BLaER1 (cell line): ENCODE data around the gene ELAVL2.

Source experiments
- H3K27ac ChIP-seq: shearing (Covaris generic); formaldehyde crosslinking; 2 replicates; pipeline ENCODE4 v1.8.1; 2022
- H3K27me3 ChIP-seq: shearing (Covaris generic); formaldehyde crosslinking; 2 replicates; pipeline ENCODE4 v1.8.1; 2022
- H3K36me3 ChIP-seq: shearing (Covaris generic); formaldehyde crosslinking; 2 replicates; pipeline ENCODE4 v1.8.1; 2022
- H3K4me1 ChIP-seq: shearing (Covaris generic); formaldehyde crosslinking; 2 replicates; pipeline ENCODE4 v1.8.1; 2022
- H3K4me2 ChIP-seq: shearing (Covaris generic); formaldehyde crosslinking; 2 replicates; pipeline ENCODE4 v1.8.1; 2022
- H3K4me3 ChIP-seq: shearing (Covaris generic); formaldehyde crosslinking; 2 replicates; pipeline ENCODE4 v1.8.1; 2022
- H3K9ac ChIP-seq: shearing (Covaris generic); formaldehyde crosslinking; 2 replicates; pipeline ENCODE4 v1.8.1; 2022
- H3K9me3 ChIP-seq: shearing (Covaris generic); formaldehyde crosslinking; 2 replicates; pipeline ENCODE4 v1.8.1; 2022
- H4K20me1 ChIP-seq: shearing (Covaris generic); formaldehyde crosslinking; 2 replicates; pipeline ENCODE4 v1.8.1; 2022
- Cebpa-rat ChIP-seq: shearing (Covaris generic); IDR thresholded peaks from 2 replicates; pipeline ENCODE4 v1.8.1; 2022

Gene ELAVL2

DNA sequence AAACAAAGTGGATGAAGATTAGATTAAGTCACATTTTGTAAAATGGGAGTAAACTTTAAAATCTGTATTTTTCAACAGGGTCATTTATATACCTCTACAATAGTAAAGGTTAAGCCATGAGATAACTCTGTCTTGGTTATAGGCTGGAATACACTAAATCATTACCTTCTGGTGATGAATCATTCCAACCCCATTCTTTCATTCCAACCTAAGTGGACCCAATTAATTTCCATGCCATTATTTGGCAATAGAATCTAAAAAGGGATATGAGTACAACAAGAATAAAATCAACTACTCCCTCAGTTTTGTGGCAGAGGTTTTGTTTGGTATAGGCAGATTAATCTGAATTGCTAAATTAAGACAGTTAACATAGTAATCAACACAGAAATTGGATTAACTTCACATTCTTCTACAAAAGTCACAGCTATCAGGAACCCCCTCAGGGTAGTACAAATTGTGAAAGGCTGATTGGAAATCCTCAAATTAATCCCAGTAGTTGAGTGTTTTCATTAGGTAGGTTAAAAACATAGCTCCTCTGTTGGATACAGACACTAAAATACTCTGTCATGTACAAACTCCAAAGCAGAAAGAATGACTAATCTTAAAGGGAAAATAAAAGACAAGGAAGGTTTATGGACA, 54.2 kb downstream of the ELAVL2 start:
- Histone ChIP-seq H3K9me3 (no peaks in the 10 kb centered on the region), H3K9ac (no peak overlapping the region), H3K27me3 (no peaks in the 10 kb centered on the region), H3K4me2 (no peak overlapping the region), H3K4me3 (no peak overlapping the region), H3K27ac (no peak overlapping the region), H3K36me3 (no peaks in the 10 kb centered on the region), H4K20me1 (no peaks in the 10 kb centered on the region), H3K4me1 (no peaks in the 10 kb centered on the region)
- no peak for TF ChIP-seq Cebpa-rat

DNA sequence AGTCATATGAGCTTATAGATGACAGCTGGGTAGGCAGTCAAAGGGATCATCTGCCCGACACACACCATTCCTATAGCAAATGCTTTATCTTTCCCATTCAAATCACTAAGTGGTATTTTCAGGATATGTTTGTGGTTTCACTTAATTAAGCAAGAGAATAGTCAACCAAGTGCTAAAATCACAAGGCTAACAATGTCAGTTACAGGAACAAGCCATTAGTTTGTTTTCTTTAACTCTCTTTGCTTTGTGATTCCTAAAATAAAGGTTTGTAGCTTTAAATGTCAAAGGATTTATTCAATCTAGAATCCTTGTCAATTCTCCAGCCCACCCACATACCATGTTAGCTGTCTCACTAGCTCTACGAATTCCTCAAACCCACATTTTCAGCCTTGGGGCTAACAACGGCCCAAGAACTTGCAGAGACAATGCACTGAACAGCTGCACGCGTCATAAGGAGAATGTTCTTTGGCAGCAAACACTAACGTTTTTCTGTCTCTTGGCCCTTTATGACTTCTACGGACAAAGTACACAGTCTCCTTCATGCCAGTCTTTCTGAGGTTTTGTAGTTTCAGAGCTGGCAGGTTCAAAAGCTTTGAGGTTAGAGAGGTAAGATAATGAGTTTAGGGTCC, 56.6 kb downstream of the ELAVL2 start:
- no peaks in the 10 kb centered on the region for H3K4me1 ChIP-seq
- H3K27ac ChIP-seq: no peak overlapping the region

DNA sequence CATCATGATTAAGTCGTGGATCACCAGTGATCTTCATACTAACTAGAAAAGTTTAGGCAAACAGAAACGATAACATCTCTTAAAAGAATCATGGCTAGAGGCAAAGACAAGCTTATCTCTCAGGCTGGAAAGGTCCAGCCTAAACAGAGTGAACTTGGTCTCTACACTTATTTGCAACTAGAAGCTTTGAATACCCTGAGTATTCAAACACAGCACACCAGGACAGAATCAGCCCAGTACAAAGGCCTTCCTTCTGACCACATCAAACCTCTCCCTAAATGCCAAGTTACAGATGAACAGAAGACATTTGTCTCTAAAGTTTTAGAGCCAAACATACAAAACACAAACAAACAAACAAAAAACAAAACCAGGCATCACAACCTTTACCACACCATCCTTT, 57.2 kb downstream of the ELAVL2 start:
- H3K27ac ChIP-seq: no peak overlapping the region
- H3K9ac ChIP-seq: no peak overlapping the region
- H4K20me1 ChIP-seq: no peaks in the 10 kb centered on the region
- H3K36me3 ChIP-seq: no peaks in the 10 kb centered on the region
- no peak overlapping the region for H3K4me3 ChIP-seq
- no peak overlapping the region for H3K4me2 ChIP-seq
- no peaks in the 10 kb centered on the region for H3K4me1 ChIP-seq
- no peaks in the 10 kb centered on the region for H3K9me3 ChIP-seq
- H3K27me3 ChIP-seq: no peaks in the 10 kb centered on the region
- no peak for TF ChIP-seq Cebpa-rat

More for the DNA sequence above, 56.6 kb downstream of the ELAVL2 start:
- Histone ChIP-seq H3K4me3 (no peak overlapping the region), H3K4me2 (no peak overlapping the region), H3K9ac (no peak overlapping the region), H3K27me3 (no peaks in the 10 kb centered on the region), H3K9me3 (no peaks in the 10 kb centered on the region), H4K20me1 (no peaks in the 10 kb centered on the region), H3K36me3 (no peaks in the 10 kb centered on the region)
- no peak for TF ChIP-seq Cebpa-rat

DNA sequence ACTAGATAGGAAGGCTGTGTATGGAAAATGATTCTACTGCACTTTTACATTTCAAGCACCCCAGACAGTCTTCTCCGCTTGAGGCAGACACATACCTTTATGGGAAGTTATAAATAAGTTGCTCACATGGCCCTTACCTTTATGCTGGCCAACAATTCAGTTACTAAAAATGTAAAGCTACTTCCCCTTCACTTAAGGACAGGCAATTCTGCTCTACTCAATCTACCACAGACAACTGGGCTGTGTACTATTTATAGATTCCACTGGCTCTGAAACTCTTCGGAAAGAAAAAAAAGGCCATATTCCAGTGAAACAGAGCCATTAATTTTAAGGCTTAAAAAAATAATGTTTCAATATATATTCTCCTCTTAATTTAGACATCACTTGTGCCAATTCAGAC, 59.4 kb downstream of the ELAVL2 start:
- Histone ChIP-seq H3K9me3 (no peaks in the 10 kb centered on the region), H3K27ac (no peak overlapping the region), H3K9ac (no peak overlapping the region), H3K36me3 (no peaks in the 10 kb centered on the region), H3K4me3 (no peak overlapping the region), H3K4me1 (no peaks in the 10 kb centered on the region), H4K20me1 (no peaks in the 10 kb centered on the region), H3K4me2 (no peak overlapping the region), H3K27me3 (no peaks in the 10 kb centered on the region)
- no peak for TF ChIP-seq Cebpa-rat

DNA sequence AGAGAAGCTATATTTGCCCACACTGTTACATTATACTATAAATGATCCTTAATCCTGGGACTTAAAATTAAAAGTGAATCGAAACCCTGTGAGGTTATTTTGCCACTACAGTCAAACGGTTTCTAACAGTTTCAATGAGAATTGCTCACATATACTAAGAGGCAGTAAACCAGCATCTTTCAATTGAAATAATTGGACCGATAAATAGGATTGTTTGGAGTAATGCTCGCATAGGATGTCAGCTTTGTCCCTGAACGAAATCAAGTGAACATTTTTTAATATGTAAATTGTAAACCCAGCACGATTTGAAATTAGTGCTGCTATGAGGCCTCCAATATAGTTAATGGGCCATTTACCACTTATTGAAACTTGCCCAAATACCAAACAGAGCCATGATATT, 60.5 kb downstream of the ELAVL2 start:
- Histone ChIP-seq H3K4me1 (no peaks in the 10 kb centered on the region), H3K9me3 (no peaks in the 10 kb centered on the region), H3K4me3 (no peak overlapping the region), H3K27me3 (no peaks in the 10 kb centered on the region), H3K27ac (no peak overlapping the region), H3K36me3 (no peaks in the 10 kb centered on the region), H3K9ac (no peak overlapping the region), H4K20me1 (no peaks in the 10 kb centered on the region), H3K4me2 (no peak overlapping the region)
- no peak for TF ChIP-seq Cebpa-rat

DNA sequence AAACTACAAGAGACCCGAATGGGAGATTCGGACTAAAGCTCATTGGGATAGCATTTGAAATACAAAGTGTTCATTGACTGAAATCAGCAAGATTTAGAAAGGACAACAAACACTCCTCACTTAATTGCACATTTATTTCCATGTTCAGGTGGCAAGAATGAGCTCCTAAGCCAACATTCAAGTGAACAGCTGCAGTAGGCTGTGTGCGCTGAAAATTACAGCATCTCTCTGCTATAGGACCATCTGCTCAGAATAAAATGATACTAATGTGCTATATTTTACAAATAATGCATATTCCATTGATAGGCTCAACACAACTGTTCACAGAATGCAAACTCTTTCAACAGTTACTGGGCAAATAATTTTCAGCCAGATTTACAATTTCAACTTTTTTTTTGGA, 61.8 kb downstream of the ELAVL2 start:
- Histone ChIP-seq H3K9ac (no peak overlapping the region), H3K27ac (no peak overlapping the region), H3K9me3 (no peaks in the 10 kb centered on the region), H3K4me3 (no peak overlapping the region), H3K36me3 (no peaks in the 10 kb centered on the region), H3K27me3 (no peaks in the 10 kb centered on the region), H3K4me2 (no peak overlapping the region), H4K20me1 (no peaks in the 10 kb centered on the region), H3K4me1 (no peaks in the 10 kb centered on the region)
- TF ChIP-seq Cebpa-rat: no peak

DNA sequence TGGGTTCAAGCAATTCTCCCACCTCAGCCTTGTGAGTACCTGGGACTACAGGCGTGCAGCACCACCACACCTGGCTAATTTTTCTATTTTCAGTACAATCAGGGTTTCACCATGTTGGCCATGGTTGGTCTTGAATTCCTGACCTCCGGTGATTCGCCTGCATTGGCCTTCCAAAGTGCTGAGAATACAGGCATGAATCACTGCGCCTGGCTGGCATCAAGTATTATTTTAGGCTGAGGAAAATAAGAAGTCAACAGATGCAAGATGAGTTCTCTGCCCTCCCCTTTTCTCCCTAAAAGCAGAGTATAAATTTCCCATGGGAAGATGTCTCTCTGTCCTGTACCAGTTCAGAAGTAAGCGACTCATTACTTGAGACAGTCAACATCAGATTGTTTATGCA, 71.5 kb downstream of the ELAVL2 start:
- no peaks in the 10 kb centered on the region for H3K4me1 ChIP-seq
- H4K20me1 ChIP-seq: no peaks in the 10 kb centered on the region
- no peaks in the 10 kb centered on the region for H3K36me3 ChIP-seq
- no peak for TF ChIP-seq Cebpa-rat
- no peaks in the 10 kb centered on the region for H3K9me3 ChIP-seq
- no peaks in the 10 kb centered on the region for H3K27me3 ChIP-seq
- H3K27ac ChIP-seq: no peak overlapping the region
- no peak overlapping the region for H3K4me3 ChIP-seq
- no peak overlapping the region for H3K4me2 ChIP-seq
- H3K9ac ChIP-seq: no peak overlapping the region

DNA sequence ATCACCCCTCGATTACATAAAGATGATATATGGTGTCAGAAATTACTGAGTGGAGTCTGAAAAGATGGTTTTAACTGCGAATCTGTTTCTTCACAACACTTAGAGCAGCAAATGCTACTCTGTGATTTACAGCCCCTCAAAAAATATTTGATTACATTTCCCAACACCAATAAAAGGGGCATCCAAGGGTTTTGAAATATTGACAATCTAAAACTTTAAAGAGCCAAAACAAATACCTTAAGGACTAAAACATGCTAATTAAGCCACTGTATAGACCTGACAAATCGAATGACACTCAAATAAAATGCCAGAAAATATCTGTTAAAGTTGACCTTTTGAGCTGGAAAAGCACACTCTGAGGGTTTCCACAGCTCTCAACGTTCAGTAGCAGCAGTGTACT, 73.2 kb downstream of the ELAVL2 start:
- Histone ChIP-seq H3K4me2 (no peak overlapping the region), H3K9ac (no peak overlapping the region), H3K27me3 (no peaks in the 10 kb centered on the region), H3K4me1 (no peaks in the 10 kb centered on the region), H3K36me3 (no peaks in the 10 kb centered on the region), H3K9me3 (no peaks in the 10 kb centered on the region), H4K20me1 (no peaks in the 10 kb centered on the region), H3K4me3 (no peak overlapping the region), H3K27ac (no peak overlapping the region)
- no peak for TF ChIP-seq Cebpa-rat

DNA sequence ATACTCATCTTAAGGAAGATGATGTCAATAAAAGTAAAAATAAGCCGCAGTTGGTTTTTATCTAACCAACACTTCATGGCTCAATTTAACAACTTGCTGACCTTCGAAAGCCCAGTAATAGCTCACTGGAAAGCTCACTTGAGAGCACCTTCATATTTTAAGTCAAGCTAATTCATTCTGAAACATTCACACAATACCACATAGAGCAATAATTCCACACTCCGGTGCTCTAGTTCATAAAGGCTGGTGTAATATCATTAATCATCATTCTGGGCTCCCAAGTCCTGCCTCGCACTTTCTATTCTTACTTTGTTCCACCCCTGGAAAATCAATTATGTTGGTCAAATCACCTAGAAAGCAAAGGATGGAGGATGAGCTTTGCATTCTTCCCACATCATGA, 74.4 kb downstream of the ELAVL2 start:
- no peaks in the 10 kb centered on the region for H4K20me1 ChIP-seq

DNA sequence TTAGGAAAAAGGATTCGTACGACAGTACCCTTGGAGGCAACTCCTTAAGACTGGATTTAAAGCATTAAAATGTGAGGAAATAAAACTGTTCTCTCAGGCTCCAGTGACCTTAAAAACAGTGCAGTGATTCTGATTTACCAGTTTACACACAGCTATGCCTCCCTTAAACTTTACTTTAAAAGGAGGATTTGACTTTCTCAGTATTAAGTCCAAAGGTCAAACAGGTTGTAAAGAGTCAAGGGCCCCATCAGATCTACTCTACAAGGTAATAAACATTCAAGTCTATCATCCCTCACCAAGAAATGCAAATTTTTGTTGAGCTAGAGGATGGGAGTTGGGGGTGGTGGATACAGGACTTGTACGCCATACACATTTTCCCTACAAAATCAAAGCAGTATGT, 75.2 kb downstream of the ELAVL2 start:
- H3K27me3 ChIP-seq: no peaks in the 10 kb centered on the region
- TF ChIP-seq Cebpa-rat: no peak
- H3K4me1 ChIP-seq: no peaks in the 10 kb centered on the region
- no peak overlapping the region for H3K9ac ChIP-seq
- no peaks in the 10 kb centered on the region for H4K20me1 ChIP-seq
- H3K27ac ChIP-seq: no peak overlapping the region
- H3K9me3 ChIP-seq: no peaks in the 10 kb centered on the region
- H3K36me3 ChIP-seq: no peaks in the 10 kb centered on the region
- H3K4me3 ChIP-seq: no peak overlapping the region
- no peak overlapping the region for H3K4me2 ChIP-seq

More for the DNA sequence above, 74.4 kb downstream of the ELAVL2 start:
- H3K36me3 ChIP-seq: no peaks in the 10 kb centered on the region
- H3K4me3 ChIP-seq: no peak overlapping the region
- no peak overlapping the region for H3K4me2 ChIP-seq
- H3K4me1 ChIP-seq: no peaks in the 10 kb centered on the region
- no peak overlapping the region for H3K9ac ChIP-seq
- TF ChIP-seq Cebpa-rat: no peak
- H3K9me3 ChIP-seq: no peaks in the 10 kb centered on the region
- H3K27ac ChIP-seq: no peak overlapping the region
- no peaks in the 10 kb centered on the region for H3K27me3 ChIP-seq
